ENCODE data around the gene MED13. TPM values are rescaled to one million over a fixed set of nuclear protein-coding genes. Genes with fewer than 3 reads are reported as not detected.

MED13 gene
- total and polyA plus RNA-seq, 9 of the 15 experiments (the other 6 are each of a cell fraction or from before 2014, with no cell fraction given), result 5.4 to 48.4 (median 28.2) TPM

- TF ChIP-seq FOXA1 (IDR thresholded peaks at IDR 0.05; ENCODE audit: borderline replicate concordance) (no peak), MTA2 (IDR thresholded peaks at IDR 0.05; ENCODE audit: low read depth) (no peak), ZC3H4 (CRISPR knock-in tag; IDR thresholded peaks at IDR 0.05; ENCODE audit: borderline replicate concordance) (peak; percentile 15; the same call in 1 of the 2 replicates), THRA (IDR thresholded peaks at IDR 0.05) (no peak), SREBF2 (CRISPR knock-in tag; IDR thresholded peaks at IDR 0.05) (no peak), USF1 (CRISPR knock-in tag; IDR thresholded peaks at IDR 0.05) (no peak), ZFP91 (CRISPR knock-in tag; IDR thresholded peaks at IDR 0.05) (no peak; the same call in 1 of the 2 replicates), CAMTA2 (CRISPR knock-in tag; conservative IDR thresholded peaks at IDR 0.05) (no peak), RAD21 (CRISPR knock-in tag; conservative IDR thresholded peaks at IDR 0.05 in 1 of 2, IDR thresholded peaks at IDR 0.05 in 1 of 2) (0 out of 4 replicates have a peak, but pooled peaks of 1 of the 2 experiments have one; percentile 13), NFYB (IDR thresholded peaks at IDR 0.05; ENCODE audit: extremely low read depth, insufficient read length) (no peak), POLR2AphosphoS5 (IDR thresholded peaks at IDR 0.05; ENCODE audit: control insufficient read depth, insufficient read depth, low read depth, low read length) (peak; percentile 93), KAT7 (CRISPR knock-in tag; IDR thresholded peaks at IDR 0.05; ENCODE audit: borderline replicate concordance) (peak; percentile 97), ZNF212 (CRISPR knock-in tag; IDR thresholded peaks at IDR 0.05) (no peak), FOXK2 (conservative IDR thresholded peaks at IDR 0.05 in 1 of 2, IDR thresholded peaks at IDR 0.05 in 1 of 2; ENCODE audit: low read depth in 2 of 2) (peak in 1 of 2 experiments; percentile 21; a peak in 1 of 4 replicates)
- TF ChIP-seq, protein P1, sequence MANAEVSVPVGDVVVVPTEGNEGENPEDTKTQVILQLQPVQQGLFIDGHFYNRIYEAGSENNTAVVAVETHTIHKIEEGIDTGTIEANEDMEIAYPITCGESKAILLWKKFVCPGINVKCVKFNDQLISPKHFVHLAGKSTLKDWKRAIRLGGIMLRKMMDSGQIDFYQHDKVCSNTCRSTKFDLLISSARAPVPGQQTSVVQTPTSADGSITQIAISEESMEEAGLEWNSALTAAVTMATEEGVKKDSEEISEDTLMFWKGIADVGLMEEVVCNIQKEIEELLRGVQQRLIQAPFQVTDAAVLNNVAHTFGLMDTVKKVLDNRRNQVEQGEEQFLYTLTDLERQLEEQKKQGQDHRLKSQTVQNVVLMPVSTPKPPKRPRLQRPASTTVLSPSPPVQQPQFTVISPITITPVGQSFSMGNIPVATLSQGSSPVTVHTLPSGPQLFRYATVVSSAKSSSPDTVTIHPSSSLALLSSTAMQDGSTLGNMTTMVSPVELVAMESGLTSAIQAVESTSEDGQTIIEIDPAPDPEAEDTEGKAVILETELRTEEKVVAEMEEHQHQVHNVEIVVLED (CRISPR knock-in tag; IDR thresholded peaks at IDR 0.05), result no peak
- TF ChIP-seq, protein P2, sequence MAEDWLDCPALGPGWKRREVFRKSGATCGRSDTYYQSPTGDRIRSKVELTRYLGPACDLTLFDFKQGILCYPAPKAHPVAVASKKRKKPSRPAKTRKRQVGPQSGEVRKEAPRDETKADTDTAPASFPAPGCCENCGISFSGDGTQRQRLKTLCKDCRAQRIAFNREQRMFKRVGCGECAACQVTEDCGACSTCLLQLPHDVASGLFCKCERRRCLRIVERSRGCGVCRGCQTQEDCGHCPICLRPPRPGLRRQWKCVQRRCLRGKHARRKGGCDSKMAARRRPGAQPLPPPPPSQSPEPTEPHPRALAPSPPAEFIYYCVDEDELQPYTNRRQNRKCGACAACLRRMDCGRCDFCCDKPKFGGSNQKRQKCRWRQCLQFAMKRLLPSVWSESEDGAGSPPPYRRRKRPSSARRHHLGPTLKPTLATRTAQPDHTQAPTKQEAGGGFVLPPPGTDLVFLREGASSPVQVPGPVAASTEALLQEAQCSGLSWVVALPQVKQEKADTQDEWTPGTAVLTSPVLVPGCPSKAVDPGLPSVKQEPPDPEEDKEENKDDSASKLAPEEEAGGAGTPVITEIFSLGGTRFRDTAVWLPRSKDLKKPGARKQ (CRISPR knock-in tag; IDR thresholded peaks at IDR 0.05), result no peak
- TF ChIP-seq, protein P3, sequence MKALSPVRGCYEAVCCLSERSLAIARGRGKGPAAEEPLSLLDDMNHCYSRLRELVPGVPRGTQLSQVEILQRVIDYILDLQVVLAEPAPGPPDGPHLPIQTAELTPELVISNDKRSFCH (CRISPR knock-in tag; IDR thresholded peaks at IDR 0.05), result no peak
- TF ChIP-seq, protein P3 (tag; IDR thresholded peaks at IDR 0.05), result peak; percentile 69; the same call in 1 of the 2 replicates
These were observed 137.6 kb downstream of the MED13 start, which contains the start of gene INTS2 (continued) for GRCh38 chr17:61927208-61928100.
